ENCODE measurements around the gene GLT1D1.

The GLT1D1 gene

DNA sequence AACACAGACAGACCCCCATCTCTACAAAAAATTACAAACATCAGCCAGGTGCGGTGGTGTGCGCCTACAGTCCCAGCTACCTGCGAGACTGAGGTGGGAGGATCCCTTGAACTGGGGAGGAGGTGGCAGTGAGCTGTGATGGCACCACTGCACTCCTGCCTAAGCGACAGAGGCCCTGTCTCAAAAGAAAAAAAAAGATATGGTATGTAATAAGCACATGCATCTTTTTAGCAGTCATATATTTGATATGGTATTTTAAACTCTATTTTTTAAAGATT, 36.7 kb upstream of the GLT1D1 start:
- TF ChIP-seq, protein P1, sequence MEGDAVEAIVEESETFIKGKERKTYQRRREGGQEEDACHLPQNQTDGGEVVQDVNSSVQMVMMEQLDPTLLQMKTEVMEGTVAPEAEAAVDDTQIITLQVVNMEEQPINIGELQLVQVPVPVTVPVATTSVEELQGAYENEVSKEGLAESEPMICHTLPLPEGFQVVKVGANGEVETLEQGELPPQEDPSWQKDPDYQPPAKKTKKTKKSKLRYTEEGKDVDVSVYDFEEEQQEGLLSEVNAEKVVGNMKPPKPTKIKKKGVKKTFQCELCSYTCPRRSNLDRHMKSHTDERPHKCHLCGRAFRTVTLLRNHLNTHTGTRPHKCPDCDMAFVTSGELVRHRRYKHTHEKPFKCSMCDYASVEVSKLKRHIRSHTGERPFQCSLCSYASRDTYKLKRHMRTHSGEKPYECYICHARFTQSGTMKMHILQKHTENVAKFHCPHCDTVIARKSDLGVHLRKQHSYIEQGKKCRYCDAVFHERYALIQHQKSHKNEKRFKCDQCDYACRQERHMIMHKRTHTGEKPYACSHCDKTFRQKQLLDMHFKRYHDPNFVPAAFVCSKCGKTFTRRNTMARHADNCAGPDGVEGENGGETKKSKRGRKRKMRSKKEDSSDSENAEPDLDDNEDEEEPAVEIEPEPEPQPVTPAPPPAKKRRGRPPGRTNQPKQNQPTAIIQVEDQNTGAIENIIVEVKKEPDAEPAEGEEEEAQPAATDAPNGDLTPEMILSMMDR (IDR thresholded peaks at IDR 0.05; ENCODE audit: low read depth, low read length, missing control alignments), result no peak
- DNase-seq (ENCODE audit: low read depth), result no peak
- peak overlapping the region; percentile 45 for H3K4me3 ChIP-seq (ENCODE audit: low read depth, low read length)

DNA sequence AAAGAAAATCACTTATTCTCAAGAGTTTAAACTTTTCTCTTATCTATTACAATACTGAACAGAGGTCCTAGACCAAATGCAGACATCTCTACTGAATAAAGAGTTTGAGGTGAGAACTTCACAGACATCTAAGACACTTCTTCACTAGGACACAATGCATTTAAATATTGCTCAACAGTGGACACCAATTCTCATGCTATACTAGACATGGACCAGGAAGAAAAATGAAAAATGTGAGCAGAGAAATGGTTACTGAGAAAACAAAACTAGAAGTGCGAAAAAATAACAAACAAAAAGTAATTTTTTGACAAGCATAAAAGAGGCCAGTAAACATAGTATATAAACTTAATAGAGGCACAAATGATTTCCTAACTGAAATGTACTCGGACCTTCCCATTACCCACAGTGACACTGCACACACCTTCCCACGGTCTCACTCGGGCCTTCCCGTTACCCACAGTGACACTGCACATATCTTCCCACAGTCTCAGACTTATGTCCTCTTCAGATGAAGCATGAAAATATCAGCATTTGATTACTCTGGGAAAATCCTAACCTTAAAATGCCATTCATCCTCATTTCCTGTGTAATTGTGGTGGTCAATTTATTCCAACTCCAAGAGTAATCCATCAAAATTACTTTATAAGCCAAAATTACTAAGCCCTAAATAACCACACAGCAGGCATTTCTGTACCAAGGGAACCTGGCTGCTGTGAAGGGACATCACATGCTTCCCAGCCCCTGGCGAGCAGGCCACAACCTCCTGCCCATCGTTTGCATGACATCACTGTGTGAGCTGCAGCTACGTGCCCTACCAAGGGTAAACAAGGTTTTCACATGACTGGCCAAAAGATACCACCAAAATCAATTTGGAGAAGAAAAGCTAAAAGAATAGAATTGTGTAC, 35.9 kb upstream of the GLT1D1 start:
- no peak for DNase-seq (ENCODE audit: low read depth)
- peak overlapping the region; percentile 14 for H3K4me3 ChIP-seq (ENCODE audit: low read depth, low read length)
- TF ChIP-seq, protein P1 (IDR thresholded peaks at IDR 0.05; ENCODE audit: low read depth, low read length, missing control alignments), result no peak

DNA sequence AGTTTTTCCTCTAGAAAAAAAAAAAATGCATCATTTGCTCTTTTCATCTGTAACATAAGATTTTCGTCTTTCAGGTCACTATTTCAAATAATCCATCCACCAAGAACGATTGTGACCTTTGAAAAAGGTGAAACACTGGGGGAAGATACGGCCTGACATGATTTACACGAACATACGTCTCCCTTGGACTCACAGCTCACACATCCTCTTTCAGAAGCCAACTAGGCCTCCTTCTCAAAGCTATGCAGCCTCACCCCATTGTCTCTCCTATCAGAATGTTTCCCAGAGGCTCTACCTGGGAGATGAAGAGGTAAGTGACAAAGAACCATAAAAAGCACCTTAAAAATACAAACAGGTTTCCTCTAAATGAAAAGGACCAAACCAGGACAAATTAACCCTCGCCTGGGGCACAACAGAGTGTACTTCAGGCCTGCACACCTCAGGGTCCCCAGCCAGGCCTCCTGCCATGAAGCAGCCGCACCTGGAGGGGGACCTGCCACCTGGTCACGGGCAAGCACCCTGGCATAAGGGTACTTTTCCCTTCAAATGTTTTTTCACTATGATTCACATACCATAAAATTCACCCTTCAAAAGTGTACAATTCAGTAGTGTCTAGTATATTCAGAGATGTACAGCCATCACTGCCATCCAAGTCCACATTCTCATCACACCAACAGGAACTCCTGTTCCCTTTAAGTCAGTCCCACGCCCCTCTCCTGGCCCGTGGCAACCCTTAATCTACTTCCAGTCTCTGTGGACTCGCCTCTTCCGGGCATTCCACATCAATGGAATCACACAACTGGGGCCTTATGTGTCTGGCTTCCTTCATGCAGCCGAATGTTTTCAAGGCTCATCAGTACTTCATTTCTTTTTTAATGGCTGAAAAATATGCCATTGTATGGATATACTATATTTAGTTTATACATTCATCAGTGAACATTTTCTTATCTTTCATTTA, 34.9 kb upstream of the GLT1D1 start:
- no peak overlapping the region; the same call in 1 of the 2 replicates for H3K4me3 ChIP-seq (ENCODE audit: low read depth, low read length)
- no peak for DNase-seq (ENCODE audit: low read depth)

DNA sequence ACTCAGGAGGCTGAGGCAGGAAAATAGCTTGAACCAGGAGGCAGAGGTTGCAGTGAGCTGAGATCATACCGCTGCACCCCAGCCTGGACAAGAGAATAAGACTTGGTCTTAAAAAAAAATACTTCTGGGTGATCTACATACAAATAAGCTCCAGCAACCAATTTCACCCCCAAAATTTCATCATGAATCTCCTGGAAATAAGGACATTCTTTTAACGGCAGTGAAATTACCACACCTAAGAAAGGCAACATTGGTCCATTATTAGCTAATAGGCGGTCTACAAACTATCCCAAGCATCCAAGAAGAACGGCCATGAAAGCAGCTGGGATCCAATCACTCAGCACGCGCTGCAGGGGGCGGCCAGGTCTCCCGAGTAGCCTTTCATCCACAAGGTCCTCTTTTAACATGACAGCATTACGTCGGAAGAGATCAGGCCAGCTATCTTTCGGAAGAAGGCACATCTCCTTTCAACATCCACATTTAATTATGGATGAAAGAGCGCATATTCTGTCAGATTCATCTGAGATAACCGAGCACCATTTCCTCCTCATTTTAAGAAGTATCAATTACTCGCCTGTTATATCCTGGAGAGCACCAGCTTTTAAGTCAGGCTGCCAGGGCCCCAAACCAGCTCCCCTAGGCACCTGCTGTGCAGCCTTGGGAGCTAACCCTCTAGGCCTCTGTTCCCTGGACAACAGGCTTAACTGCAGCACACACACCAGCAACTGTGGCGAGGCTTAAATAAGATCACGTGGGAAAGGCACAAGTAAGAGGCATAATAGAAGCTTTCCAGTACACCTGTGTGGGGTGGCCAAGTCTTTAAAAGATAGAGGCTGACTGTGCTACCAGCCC, 33.8 kb upstream of the GLT1D1 start:
- DNase-seq (ENCODE audit: low read depth), result no peak
- H3K4me3 ChIP-seq (ENCODE audit: low read depth, low read length), result peak overlapping the region; percentile 94; the same call in 1 of the 2 replicates
- TF ChIP-seq, protein P1 (IDR thresholded peaks at IDR 0.05; ENCODE audit: low read depth, low read length, missing control alignments), result no peak

More for the DNA sequence above, 34.9 kb upstream of the GLT1D1 start:
- TF ChIP-seq, protein P1 (IDR thresholded peaks at IDR 0.05; ENCODE audit: low read depth, low read length, missing control alignments), result no peak

DNA sequence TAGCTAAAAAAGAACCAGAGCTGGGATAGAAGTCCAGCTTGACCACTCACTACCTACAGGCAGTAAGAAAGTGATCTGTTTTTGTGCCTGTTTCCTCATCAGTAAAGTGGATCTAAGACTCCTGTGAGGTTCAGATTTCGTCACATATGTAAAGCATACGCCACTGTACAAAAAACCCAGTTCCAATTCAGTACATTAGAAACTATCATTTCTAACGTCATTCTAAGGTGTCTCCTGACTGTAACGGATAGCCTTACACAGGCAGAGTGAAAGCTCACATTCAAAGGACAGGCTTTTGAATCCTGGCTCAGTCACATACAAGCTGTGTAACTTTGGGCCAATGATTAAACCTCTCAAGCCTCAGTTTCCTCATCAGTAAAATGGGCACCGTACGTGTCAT, 33.0 kb upstream of the GLT1D1 start:
- TF ChIP-seq, protein P1 (IDR thresholded peaks at IDR 0.05; ENCODE audit: low read depth, low read length, missing control alignments), result no peak
- no peak for DNase-seq (ENCODE audit: low read depth)
- H3K4me3 ChIP-seq (ENCODE audit: low read depth, low read length), result peak overlapping the region; percentile 94

DNA sequence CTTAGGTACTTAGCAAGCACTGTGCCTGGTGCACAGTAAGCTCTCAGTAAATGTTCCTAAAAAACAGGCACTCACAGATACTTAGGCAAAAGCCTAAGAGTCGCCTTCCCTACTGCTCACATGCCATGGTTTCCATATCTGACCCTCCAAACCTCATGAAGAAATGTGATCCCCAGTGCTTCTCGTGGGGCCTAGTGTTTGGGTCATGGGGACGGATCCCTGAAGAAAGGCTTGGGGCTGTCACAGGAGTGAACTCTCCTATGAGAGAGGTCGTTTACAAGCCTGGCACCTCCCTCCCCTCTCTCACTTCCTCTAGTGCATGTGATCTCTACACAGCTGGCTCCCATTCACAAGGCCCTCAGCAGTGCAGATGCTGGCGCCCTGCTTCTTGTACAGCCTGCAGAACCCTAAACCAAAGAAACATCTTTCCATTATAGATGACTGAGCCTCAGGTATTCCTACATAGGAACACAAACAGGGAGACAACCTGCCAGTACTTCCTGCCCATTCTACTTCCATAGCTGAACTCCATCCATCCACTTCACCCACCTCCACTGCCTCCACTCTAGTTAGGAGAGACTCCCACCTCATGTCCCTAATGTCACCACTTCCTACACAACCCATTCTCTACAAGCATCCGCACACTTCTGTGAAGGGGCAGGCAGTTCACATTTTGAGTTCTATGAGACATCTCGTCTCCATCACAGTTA, 32.4 kb upstream of the GLT1D1 start:
- H3K4me3 ChIP-seq (ENCODE audit: low read depth, low read length), result peak overlapping the region; percentile 94
- TF ChIP-seq, protein P1 (IDR thresholded peaks at IDR 0.05; ENCODE audit: low read depth, low read length, missing control alignments), result no peak
- DNase-seq (ENCODE audit: low read depth), result peak; percentile 87
